Activated T-cell treated with anti-CD3 and anti-CD28 coated beads, Interleukin-2, amount 50 U/mL, for 72 hours (primary cell): Measurements from ENCODE around the gene NKAIN4. TPM values are rescaled to one million over a fixed set of nuclear protein-coding genes. Genes with fewer than 3 reads are reported as not detected.

ENCODE experiments used
- ATAC-seq, 2 donors: fragments of 150-1000 bp; cut with Tn5 transposase; replicated peaks in 1 of 2; 2 replicates each; pipeline ENCODE4 v1.10.0; 2021; ENCODE audit warnings: moderate library complexity in 2 of 2, mild to moderate bottlenecking in 1 of 2
- DNase-seq, 2 donors: peaks; one replicate each; pipeline ENCODE4 v3.0.0; 2021 to 2022; ENCODE audit warnings: mixed read lengths in 1 of 2
- H3K27ac Mint-ChIP-seq: one replicate; pipeline ENCODE4 v1.8.0; 2022; ENCODE audit warnings: mild to moderate bottlenecking, moderate library complexity, mixed read lengths
- H3K27me3 Mint-ChIP-seq: one replicate; pipeline ENCODE4 v1.8.0; 2022; ENCODE audit warnings: low read depth, mixed read lengths
- H3K36me3 Mint-ChIP-seq, 2 donors: one replicate each; pipeline ENCODE4 v1.8.0; 2022; ENCODE audit warnings: mixed read lengths in 2 of 2, mild to moderate bottlenecking in 1 of 2; ENCODE audit not compliant: insufficient read depth in 2 of 2
- H3K4me1 Mint-ChIP-seq: one replicate; pipeline ENCODE4 v1.8.0; 2022; ENCODE audit warnings: low read depth, mixed read lengths
- H3K4me3 Mint-ChIP-seq, 2 donors: one replicate each; pipeline ENCODE4 v1.8.0; 2022; ENCODE audit warnings: mild to moderate bottlenecking in 2 of 2, mixed read lengths in 2 of 2, moderate library complexity in 2 of 2
- H3K9me3 Mint-ChIP-seq, 2 donors: one replicate each; pipeline ENCODE4 v1.8.0; 2022; ENCODE audit warnings: mixed read lengths in 2 of 2
- total RNA-seq, 2 donors: library from RNA; stranded (reverse); gene quantifications; one replicate each; pipeline ENCODE4 v1.2.3, GENCODE V29; 2022

The NKAIN4 gene
- total RNA-seq, 2 donors from 2014 or later: not detected

DNA sequence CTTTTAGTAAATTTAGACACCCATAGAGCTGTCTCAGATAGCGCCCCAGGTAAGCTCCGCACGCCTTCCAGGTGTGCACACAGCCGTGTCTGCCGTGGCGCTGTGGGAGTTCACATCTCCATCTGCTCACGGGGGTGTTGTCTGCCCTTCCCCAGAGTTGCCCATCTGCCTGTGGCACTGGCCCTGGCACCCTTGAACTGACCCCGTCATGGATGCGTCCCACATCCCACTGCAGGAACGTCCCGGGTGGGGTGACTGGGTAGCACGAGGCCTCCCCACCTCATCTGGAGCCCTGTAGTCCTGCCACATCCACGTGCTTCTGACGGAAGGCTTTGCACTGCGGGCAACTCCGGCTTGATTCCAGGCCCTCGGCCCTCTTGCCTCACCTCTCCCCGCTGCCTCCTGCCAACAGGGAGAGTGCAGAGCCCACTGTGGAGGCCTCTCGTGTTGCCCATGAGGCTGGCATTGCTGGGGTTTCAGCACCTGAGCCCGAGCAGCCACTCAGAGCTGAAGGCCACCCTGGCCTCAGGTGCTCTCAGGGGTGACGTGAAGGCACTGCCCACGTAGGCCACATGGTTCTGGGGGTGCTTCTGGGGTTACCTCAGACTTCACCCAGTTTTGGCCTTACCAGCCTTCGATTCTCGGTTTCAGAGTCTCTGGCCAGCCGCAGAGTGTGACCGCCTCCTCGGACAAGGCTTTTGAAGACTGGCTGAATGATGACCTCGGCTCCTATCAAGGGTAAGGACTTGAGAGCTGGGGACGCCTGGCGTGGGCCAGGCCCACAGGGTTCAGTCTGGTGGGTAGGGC, 23.4 kb upstream of the NKAIN4 start:
- no peak overlapping the region for H3K27ac Mint-ChIP-seq
- H3K27me3 Mint-ChIP-seq: no peaks in the 10 kb centered on the region
- H3K9me3 Mint-ChIP-seq: no peaks in the 10 kb centered on the region
- H3K4me3 Mint-ChIP-seq: no peak overlapping the region
- DNase-seq (no peak), ATAC-seq (no peak)
- H3K36me3 Mint-ChIP-seq: peaks cover 0 to 6% of the 10 kb centered on the region in 2 donors
- peaks cover 16% of the 10 kb centered on the region for H3K4me1 Mint-ChIP-seq

GRCh38 chr20:63276956-63277355, 22.7 kb upstream of the NKAIN4 start:
- Mint-ChIP-seq H3K9me3 (no peaks in the 10 kb centered on the region), H3K36me3 (peaks cover 0 to 6% of the 10 kb centered on the region in 2 donors), H3K4me3 (no peak overlapping the region), H3K27me3 (no peaks in the 10 kb centered on the region), H3K27ac (no peak overlapping the region), H3K4me1 (peaks cover 16% of the 10 kb centered on the region)
- ATAC-seq (no peak), DNase-seq (no peak)

- ATAC-seq (no peak), DNase-seq (no peak)
- Mint-ChIP-seq H3K4me1 (peaks cover 25% of the 10 kb centered on the region), H3K9me3 (no peaks in the 10 kb centered on the region), H3K36me3 (peaks cover 0 to 6% of the 10 kb centered on the region in 2 donors), H3K27me3 (no peaks in the 10 kb centered on the region), H3K4me3 (no peak overlapping the region), H3K27ac (no peak overlapping the region)
Observed at GRCh38 chr20:63275825-63276224, 21.6 kb upstream of the NKAIN4 start.

GRCh38 chr20:63274381-63275228, 20.3 kb upstream of the NKAIN4 start:
- no peak for DNase-seq
- H3K27ac Mint-ChIP-seq: peak overlapping the region; percentile 19

GRCh38 chr20:63273635-63274380, 19.5 kb upstream of the NKAIN4 start:
- Mint-ChIP-seq H3K36me3 (no peaks in the 10 kb centered on the region), H3K27me3 (no peaks in the 10 kb centered on the region), H3K9me3 (no peaks in the 10 kb centered on the region), H3K4me3 (peak overlapping the region; percentile 95 to 96), H3K27ac (peak overlapping the region; percentile 95), H3K4me1 (peaks cover 25% of the 10 kb centered on the region)
- no peak for ATAC-seq
- DNase-seq: no peak

More at GRCh38 chr20:63274381-63275228, 20.3 kb upstream of the NKAIN4 start:
- no peaks in the 10 kb centered on the region for H3K27me3 Mint-ChIP-seq
- no peak for ATAC-seq
- H3K9me3 Mint-ChIP-seq: no peaks in the 10 kb centered on the region
- peaks cover 0 to 2% of the 10 kb centered on the region in 2 donors for H3K36me3 Mint-ChIP-seq
- peaks cover 25% of the 10 kb centered on the region for H3K4me1 Mint-ChIP-seq
- peak overlapping the region; percentile 29 to 51 for H3K4me3 Mint-ChIP-seq

- Mint-ChIP-seq H3K9me3 (no peaks in the 10 kb centered on the region), H3K27ac (peak overlapping the region; percentile 95), H3K27me3 (no peaks in the 10 kb centered on the region), H3K4me1 (peaks cover 25% of the 10 kb centered on the region), H3K4me3 (peak overlapping the region; percentile 95 to 96), H3K36me3 (no peaks in the 10 kb centered on the region)
- ATAC-seq: peak in 1 of 2 donors; percentile 2
- DNase-seq: no peak
Observed at GRCh38 chr20:63273059-63273579, 18.9 kb upstream of the NKAIN4 start.

- Mint-ChIP-seq H3K9me3 (no peaks in the 10 kb centered on the region), H3K27ac (peak within 1 kb of the TSS; percentile 95), H3K4me3 (peak within 1 kb of the TSS; percentile 95 to 96), H3K27me3 (no peaks in the 10 kb centered on the region), H3K4me1 (peaks cover 25% of the 10 kb centered on the region), H3K36me3 (no peaks in the 10 kb centered on the region)
- ATAC-seq: peak; percentile 99
- DNase-seq: peak; percentile 93 to 94
Observed at GRCh38 chr20:63272105-63273058, 18.1 kb upstream of the NKAIN4 start, which contains the start of gene ARFGAP1. Gene ARFGAP1, plus strand, starts transcription at chr20:63272813. Its CDS starts 2,768 bp downstream, at chr20:63275581.

GRCh38 chr20:63270606-63271325, 16.5 kb upstream of the NKAIN4 start:
- no peak for DNase-seq
- Mint-ChIP-seq H3K27ac (no peak overlapping the region), H3K27me3 (no peaks in the 10 kb centered on the region), H3K9me3 (no peaks in the 10 kb centered on the region), H3K4me3 (no peak overlapping the region), H3K36me3 (no peaks in the 10 kb centered on the region), H3K4me1 (peaks cover 25% of the 10 kb centered on the region)
- no peak for ATAC-seq

GRCh38 chr20:63269724-63270123, 15.5 kb upstream of the NKAIN4 start:
- peaks cover under 1% of the 10 kb centered on the region for H3K27me3 Mint-ChIP-seq
- DNase-seq: no peak
- peaks cover 23% of the 10 kb centered on the region for H3K4me1 Mint-ChIP-seq
- H3K9me3 Mint-ChIP-seq: no peaks in the 10 kb centered on the region
- H3K4me3 Mint-ChIP-seq: no peak overlapping the region
- H3K36me3 Mint-ChIP-seq: no peaks in the 10 kb centered on the region
- H3K27ac Mint-ChIP-seq: no peak overlapping the region
- ATAC-seq: no peak

DNA sequence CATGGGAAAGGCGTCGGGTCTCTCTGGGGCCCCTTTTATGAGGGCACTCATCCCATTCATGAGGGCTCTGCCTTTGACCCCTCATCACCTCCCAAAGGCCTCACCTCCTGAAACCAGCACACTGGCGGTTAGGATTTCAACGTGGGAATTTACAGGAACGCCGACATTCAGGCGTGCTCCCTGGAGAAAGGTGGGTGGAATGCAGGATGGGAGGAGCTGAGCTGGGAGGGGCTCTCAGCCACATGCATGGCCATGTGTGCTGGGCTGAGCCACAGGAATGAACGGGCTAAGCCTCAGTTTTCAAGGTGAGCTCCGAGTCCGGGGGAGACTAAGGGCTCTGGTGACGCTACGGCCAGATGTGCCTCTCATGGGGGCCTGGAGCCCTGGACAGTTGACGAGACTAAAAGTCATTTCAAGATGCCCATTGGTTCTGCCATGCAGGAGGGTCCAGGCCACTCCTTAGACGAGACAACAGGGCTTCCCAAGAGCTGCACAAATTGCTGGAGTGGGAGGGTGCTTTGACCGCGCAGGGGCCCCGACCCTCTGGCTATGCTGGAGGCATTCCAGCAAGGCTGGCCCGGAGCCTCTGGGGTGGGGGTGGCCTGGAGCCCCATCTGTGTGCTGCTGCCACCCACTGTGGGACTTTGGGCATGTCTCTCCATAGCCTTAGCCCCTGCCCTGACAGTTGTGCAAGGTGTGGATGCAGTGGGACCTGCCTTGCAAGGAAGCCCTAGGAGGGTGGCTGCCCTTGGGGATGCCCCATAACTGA, 14.6 kb upstream of the NKAIN4 start:
- H3K27me3 Mint-ChIP-seq: peaks cover 6% of the 10 kb centered on the region
- peaks cover 20% of the 10 kb centered on the region for H3K4me1 Mint-ChIP-seq
- H3K27ac Mint-ChIP-seq: no peak overlapping the region
- DNase-seq (no peak), ATAC-seq (no peak)
- no peak overlapping the region for H3K4me3 Mint-ChIP-seq
- H3K36me3 Mint-ChIP-seq: no peaks in the 10 kb centered on the region
- no peaks in the 10 kb centered on the region for H3K9me3 Mint-ChIP-seq

DNA sequence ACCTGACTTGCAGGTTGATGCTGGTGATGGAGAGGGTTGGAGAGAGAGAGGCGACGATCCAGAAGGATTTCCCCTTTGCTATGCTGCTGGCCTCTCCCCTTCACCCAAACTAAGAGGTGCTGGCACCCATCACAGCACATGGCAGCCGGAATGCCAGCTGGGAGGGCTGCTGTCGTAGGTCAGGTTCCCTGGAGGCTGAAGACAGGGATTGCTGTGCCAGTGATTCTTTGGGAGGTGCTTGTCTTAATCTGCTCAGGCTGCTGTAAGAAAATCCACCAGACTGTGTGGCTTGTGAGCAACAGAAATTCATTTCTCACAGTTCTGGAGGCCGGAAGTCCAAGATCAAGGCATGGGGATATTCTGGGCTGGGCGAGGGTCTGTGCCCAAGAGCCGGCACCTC, 14.0 kb upstream of the NKAIN4 start:
- Mint-ChIP-seq H3K27me3 (peaks cover 7% of the 10 kb centered on the region), H3K4me1 (peaks cover 14% of the 10 kb centered on the region)

More for the DNA sequence above, 14.0 kb upstream of the NKAIN4 start:
- DNase-seq (no peak), ATAC-seq (no peak)
- Mint-ChIP-seq H3K4me3 (no peak overlapping the region), H3K27ac (no peak overlapping the region), H3K9me3 (no peaks in the 10 kb centered on the region), H3K36me3 (no peaks in the 10 kb centered on the region)
